Measurements from ENCODE around the gene HCFC2.
A peak's percentile ranks its signal among the peaks of the same experiment; 100 is the strongest.

HCFC2 gene

GRCh38 chr12:104126548-104126947, 62.2 kb downstream of the HCFC2 start:
- no peak for DNase-seq

GRCh38 chr12:104130760-104131159, 66.4 kb downstream of the HCFC2 start:
- DNase-seq: peak; percentile 35

GRCh38 chr12:104131609-104132008, 67.3 kb downstream of the HCFC2 start:
- no peak for DNase-seq

GRCh38 chr12:104132351-104132956, 68.1 kb downstream of the HCFC2 start:
- no peak for DNase-seq

- no peak for DNase-seq
Observed at GRCh38 chr12:104133321-104133720, 69.0 kb downstream of the HCFC2 start.

GRCh38 chr12:104133866-104134265, 69.5 kb downstream of the HCFC2 start:
- DNase-seq: peak; percentile 70

GRCh38 chr12:104134882-104135281, 70.6 kb downstream of the HCFC2 start:
- no peak for DNase-seq

- DNase-seq: peak; percentile 55
Observed at GRCh38 chr12:104136577-104136976, 72.2 kb downstream of the HCFC2 start.

- DNase-seq: peak; percentile 63
Observed at GRCh38 chr12:104137001-104137901, 72.9 kb downstream of the HCFC2 start.

- peak; percentile 98 for DNase-seq
Observed at GRCh38 chr12:104137902-104138796, 73.8 kb downstream of the HCFC2 start, which contains the start of gene NFYB. TSS of gene NFYB (minus strand) at chr12:104138210. CDS start at chr12:104135453, 2,757 bp downstream.

- peak; percentile 26 for DNase-seq
Observed at GRCh38 chr12:104138797-104139152, 74.4 kb downstream of the HCFC2 start.

GRCh38 chr12:104142543-104142942, 78.2 kb downstream of the HCFC2 start:
- DNase-seq: no peak

- no peak for DNase-seq
Observed at GRCh38 chr12:104143002-104143401, 78.7 kb downstream of the HCFC2 start.

GRCh38 chr12:104143918-104144317, 79.6 kb downstream of the HCFC2 start:
- DNase-seq: no peak

GRCh38 chr12:104147346-104147745, 83.0 kb downstream of the HCFC2 start:
- no peak for DNase-seq

GRCh38 chr12:104150416-104150815, 86.1 kb downstream of the HCFC2 start:
- no peak for DNase-seq

GRCh38 chr12:104152685-104153241, 88.4 kb downstream of the HCFC2 start:
- no peak for DNase-seq

- DNase-seq: no peak
Observed at GRCh38 chr12:104154286-104154685, 90.0 kb downstream of the HCFC2 start.

GRCh38 chr12:104154806-104155205, 90.5 kb downstream of the HCFC2 start:
- DNase-seq: no peak

Data from fibroblast of skin of right biceps (primary cell).